H9 (cell line): ENCODE results near the gene UCHL1. TPM values are rescaled to one million over a fixed set of nuclear protein-coding genes. Genes with fewer than 3 reads are reported as not detected.

Experiments
- DNase-seq: peaks from one replicate; pipeline ENCODE4 v3.0.0-alpha.2; 2017
- H2AFZ ChIP-seq: one replicate; pipeline ENCODE4 v1.6.1; 2013; ENCODE audit warnings: mild to moderate bottlenecking, low read length, control low read depth, moderate library complexity
- H2AK5ac ChIP-seq: 2 replicates; pipeline ENCODE4 v1.6.1; 2013; ENCODE audit warnings: low read length, control low read depth, mixed read lengths; ENCODE audit not compliant: insufficient read length
- H2BK120ac ChIP-seq: one replicate; pipeline ENCODE4 v1.6.1; 2013; ENCODE audit warnings: low read depth, mild to moderate bottlenecking, low read length, control low read depth, inconsistent platforms; ENCODE audit not compliant: poor library complexity, severe bottlenecking
- H2BK12ac ChIP-seq: 2 replicates; pipeline ENCODE4 v1.6.1; 2013; ENCODE audit warnings: low read length, control low read depth, mixed read lengths, low read depth; ENCODE audit not compliant: insufficient read length
- H2BK15ac ChIP-seq: 2 replicates; pipeline ENCODE4 v1.6.1; 2013; ENCODE audit warnings: low read depth, low read length, control low read depth
- H2BK20ac ChIP-seq: one replicate; pipeline ENCODE4 v1.6.1; 2013; ENCODE audit warnings: low read depth, mild to moderate bottlenecking, low read length, control low read depth, inconsistent platforms; ENCODE audit not compliant: poor library complexity, severe bottlenecking
- H2BK5ac ChIP-seq: 2 replicates; pipeline ENCODE4 v1.6.1; 2013; ENCODE audit warnings: low read length, control low read depth, mixed read lengths; ENCODE audit not compliant: insufficient read length
- H3K14ac ChIP-seq: 2 replicates; pipeline ENCODE4 v1.6.1; 2013; ENCODE audit warnings: low read length, control low read depth; ENCODE audit not compliant: insufficient read depth
- H3K18ac ChIP-seq: 2 replicates; pipeline ENCODE4 v1.6.1; 2013; ENCODE audit warnings: low read depth, mild to moderate bottlenecking, mixed read lengths, low read length, control low read depth; ENCODE audit not compliant: insufficient read length
- H3K23ac ChIP-seq: 2 replicates; pipeline ENCODE4 v1.6.1; 2013; ENCODE audit warnings: low read length, control low read depth, mixed read lengths, low read depth; ENCODE audit not compliant: insufficient read length
- H3K23me2 ChIP-seq: 2 replicates; pipeline ENCODE4 v1.6.1; 2013; ENCODE audit warnings: low read depth, mild to moderate bottlenecking, mixed read lengths, low read length, control low read depth; ENCODE audit not compliant: insufficient read length, poor library complexity, severe bottlenecking
- H3K27ac ChIP-seq: 2 replicates; pipeline ENCODE4 v1.5.1; 2013; ENCODE audit warnings: low read length, control low read depth, mixed read lengths, low read depth; ENCODE audit not compliant: insufficient read length
- H3K27me3 ChIP-seq: 2 replicates; pipeline ENCODE4 v1.6.1; 2013; ENCODE audit warnings: low read length, control low read depth, inconsistent platforms; ENCODE audit not compliant: insufficient read depth
- H3K4ac ChIP-seq: 2 replicates; pipeline ENCODE4 v1.6.1; 2013; ENCODE audit warnings: low read depth, mild to moderate bottlenecking, control low read depth, inconsistent platforms, low read length, moderate library complexity
- H3K4me1 ChIP-seq: 2 replicates; pipeline ENCODE4 v1.6.1; 2013; ENCODE audit warnings: low read length, control low read depth, inconsistent platforms; ENCODE audit not compliant: insufficient read depth
- H3K4me2 ChIP-seq: 2 replicates; pipeline ENCODE4 v1.6.1; 2013; ENCODE audit warnings: low read length, control low read depth, mixed read lengths; ENCODE audit not compliant: insufficient read length, insufficient read depth
- H3K56ac ChIP-seq: 2 replicates; pipeline ENCODE4 v1.6.1; 2013; ENCODE audit warnings: low read depth, mild to moderate bottlenecking, mixed read lengths, low read length, control low read depth; ENCODE audit not compliant: insufficient read length
- H3K79me1 ChIP-seq: 2 replicates; pipeline ENCODE4 v1.6.1; 2013; ENCODE audit warnings: low read depth, mild to moderate bottlenecking, moderate library complexity, low read length, control low read depth, inconsistent platforms; ENCODE audit not compliant: insufficient read depth, poor library complexity, severe bottlenecking
- H3K79me2 ChIP-seq: 2 replicates; pipeline ENCODE4 v1.6.1; 2013; ENCODE audit warnings: low read length, control low read depth, inconsistent platforms; ENCODE audit not compliant: insufficient read depth
- H3K9ac ChIP-seq: 2 replicates; pipeline ENCODE4 v1.6.1; 2013; ENCODE audit warnings: low read length, control low read depth, mixed read lengths; ENCODE audit not compliant: insufficient read length; ENCODE audit errors: extremely low read depth
- H3K9me3 ChIP-seq: one replicate; pipeline ENCODE4 v1.6.1; 2013; ENCODE audit warnings: low read depth, low read length, inconsistent platforms; ENCODE audit not compliant: control insufficient read depth
- H3T11ph ChIP-seq: one replicate; pipeline ENCODE4 v1.6.1; 2013; ENCODE audit warnings: mild to moderate bottlenecking, low read length, control low read depth, inconsistent platforms
- H4K20me1 ChIP-seq: one replicate; pipeline ENCODE4 v1.6.1; 2013; ENCODE audit not compliant: control insufficient read depth, insufficient read length, insufficient read depth
- H4K5ac ChIP-seq: 2 replicates; pipeline ENCODE4 v1.6.1; 2013; ENCODE audit warnings: low read depth, mild to moderate bottlenecking, mixed read lengths, low read length, control low read depth; ENCODE audit not compliant: insufficient read length
- H4K8ac ChIP-seq: replicated peaks from 2 replicates; pipeline ENCODE4 v1.6.1; 2013; ENCODE audit warnings: low read length, control low read depth, mixed read lengths, low read depth; ENCODE audit not compliant: insufficient read length
- H4K91ac ChIP-seq: 2 replicates; pipeline ENCODE4 v1.6.1; 2013; ENCODE audit warnings: low read depth, mild to moderate bottlenecking, moderate library complexity, mixed read lengths, low read length, control low read depth; ENCODE audit not compliant: insufficient read length
- H3K27ac Mint-ChIP-seq, 3 experiments: 2 replicates in 2 of 3; 3 replicates in 1 of 3; pipeline ENCODE4 v1.8.0; 2020 to 2021; ENCODE audit warnings: mixed read lengths in 3 of 3, mild to moderate bottlenecking in 1 of 3, moderate library complexity in 1 of 3
- H3K27me3 Mint-ChIP-seq: 2 replicates; pipeline ENCODE4 v1.8.0; 2021; ENCODE audit warnings: low read depth, mild to moderate bottlenecking, moderate library complexity, mixed read lengths
- H3K36me3 Mint-ChIP-seq, 3 experiments: 2 replicates in 2 of 3; 3 replicates in 1 of 3; pipeline ENCODE4 v1.8.0; 2020 to 2021; ENCODE audit warnings: low read depth in 3 of 3, mixed read lengths in 3 of 3; ENCODE audit not compliant: insufficient read depth in 1 of 3
- H3K4me1 Mint-ChIP-seq, 2 experiments: 2 replicates each; pipeline ENCODE4 v1.8.0; 2020; ENCODE audit warnings: mixed read lengths in 2 of 2
- H3K4me3 Mint-ChIP-seq, 2 experiments: 2 replicates in 1 of 2; 3 replicates in 1 of 2; pipeline ENCODE4 v1.8.0; 2020 to 2021; ENCODE audit warnings: mild to moderate bottlenecking in 2 of 2, mixed read lengths in 2 of 2, moderate library complexity in 1 of 2
- H3K9me3 Mint-ChIP-seq, 2 experiments: 2 replicates in 1 of 2; 3 replicates in 1 of 2; pipeline ENCODE4 v1.8.0; 2020; ENCODE audit warnings: mild to moderate bottlenecking in 2 of 2, mixed read lengths in 2 of 2, moderate library complexity in 1 of 2
- WGBS: extraction: QIAGEN DNeasy Blood & Tissue Kit; methylation state at CpG from one replicate; pipeline ENCODE4 v1.1.7; 2013; ENCODE audit warnings: missing lambda C conversion rate, low lambda C conversion rate, mixed read lengths; ENCODE audit not compliant: insufficient read length; ENCODE audit errors: extremely low coverage; 5-methylcytosine and 5-hydroxymethylcytosine counted together
- total RNA-seq: library from RNA; stranded (reverse); gene quantifications from 2 replicates; pipeline ENCODE4 v1.2.1, GENCODE V29; 2021
- TF ChIP-seq, protein P1 (sequence below): fragments of 200-600 bp; sonication (generic); conservative IDR thresholded peaks from 3 replicates; pipeline ENCODE4 v1.8.0; 2021; ENCODE audit warnings: antibody characterized with exemption, mild to moderate bottlenecking

The UCHL1 gene
- total RNA-seq, 1 experiment from 2014 or later = 513 TPM

DNA sequence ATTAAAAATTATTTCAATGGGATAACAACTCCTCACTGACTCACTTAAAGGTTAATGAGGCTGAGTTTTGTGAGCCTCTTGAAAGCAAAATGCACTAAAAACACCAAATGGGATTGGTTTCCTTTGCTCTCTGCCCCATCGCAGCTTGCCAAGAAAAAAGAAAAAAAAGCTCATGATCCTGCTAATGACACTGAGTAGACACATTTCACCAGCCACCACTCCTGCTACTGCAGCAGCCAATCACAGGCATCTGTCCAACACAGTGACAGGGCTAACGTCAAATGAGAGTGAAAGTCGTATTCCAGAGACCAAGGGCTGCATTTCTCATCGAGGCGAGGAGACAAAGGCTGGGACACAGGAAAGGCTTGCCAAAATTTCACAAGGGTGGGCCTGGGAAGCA, 47.5 kb upstream of the UCHL1 start:
- Histone ChIP-seq H3K79me1 (peaks cover 3% of the 10 kb centered on the region), H3K4me2 (no peak overlapping the region), H2BK12ac (no peak overlapping the region), H4K8ac (no peak overlapping the region), H3K27me3 (peaks cover 2% of the 10 kb centered on the region; the same call in 1 of the 2 replicates), H3K23ac (no peak overlapping the region), H4K91ac (no peak overlapping the region), H3K14ac (no peak overlapping the region), H3K79me2 (peaks cover 3% of the 10 kb centered on the region; the same call in 1 of the 2 replicates), H4K20me1 (no peaks in the 10 kb centered on the region), H2BK15ac (no peak overlapping the region), H2BK20ac (no peak overlapping the region), H3K18ac (no peak overlapping the region), H3T11ph (no peak overlapping the region), H3K23me2 (peaks cover 9% of the 10 kb centered on the region), H3K27ac (no peak overlapping the region), H3K9me3 (no peaks in the 10 kb centered on the region), H2AK5ac (no peak overlapping the region), H2BK120ac (no peak overlapping the region), H3K56ac (no peak overlapping the region), H3K9ac (no peak overlapping the region), H4K5ac (no peak overlapping the region), H3K4ac (no peak overlapping the region), H3K4me1 (peaks cover 6% of the 10 kb centered on the region; the same call in 1 of the 2 replicates), H2BK5ac (no peak overlapping the region), H2AFZ (no peak overlapping the region)
- peaks cover 26 to 45% of the 10 kb centered on the region in 2 experiments for H3K4me1 Mint-ChIP-seq
- H3K9me3 Mint-ChIP-seq = no peaks in the 10 kb centered on the region; a peak in 1 of 5 replicates
- H3K4me3 Mint-ChIP-seq = no peak overlapping the region
- no CpG with 5 or more reads among the region's 5 CpGs for WGBS
- H3K27ac Mint-ChIP-seq = no peak overlapping the region; a peak in 1 of 7 replicates
- H3K36me3 Mint-ChIP-seq = no peaks in the 10 kb centered on the region; a peak in 1 of 7 replicates
- peaks cover 14% of the 10 kb centered on the region for H3K27me3 Mint-ChIP-seq
- no peak for DNase-seq
- TF ChIP-seq, protein P1, sequence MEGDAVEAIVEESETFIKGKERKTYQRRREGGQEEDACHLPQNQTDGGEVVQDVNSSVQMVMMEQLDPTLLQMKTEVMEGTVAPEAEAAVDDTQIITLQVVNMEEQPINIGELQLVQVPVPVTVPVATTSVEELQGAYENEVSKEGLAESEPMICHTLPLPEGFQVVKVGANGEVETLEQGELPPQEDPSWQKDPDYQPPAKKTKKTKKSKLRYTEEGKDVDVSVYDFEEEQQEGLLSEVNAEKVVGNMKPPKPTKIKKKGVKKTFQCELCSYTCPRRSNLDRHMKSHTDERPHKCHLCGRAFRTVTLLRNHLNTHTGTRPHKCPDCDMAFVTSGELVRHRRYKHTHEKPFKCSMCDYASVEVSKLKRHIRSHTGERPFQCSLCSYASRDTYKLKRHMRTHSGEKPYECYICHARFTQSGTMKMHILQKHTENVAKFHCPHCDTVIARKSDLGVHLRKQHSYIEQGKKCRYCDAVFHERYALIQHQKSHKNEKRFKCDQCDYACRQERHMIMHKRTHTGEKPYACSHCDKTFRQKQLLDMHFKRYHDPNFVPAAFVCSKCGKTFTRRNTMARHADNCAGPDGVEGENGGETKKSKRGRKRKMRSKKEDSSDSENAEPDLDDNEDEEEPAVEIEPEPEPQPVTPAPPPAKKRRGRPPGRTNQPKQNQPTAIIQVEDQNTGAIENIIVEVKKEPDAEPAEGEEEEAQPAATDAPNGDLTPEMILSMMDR = no peak
